ENCODE data around the gene PAK5. TPM values are rescaled to one million over a fixed set of nuclear protein-coding genes. Genes with fewer than 3 reads are reported as not detected.

The PAK5 gene
- polyA plus RNA-seq (2014; cell fraction: cytosol; rRNA removed): 3.6 and 5.2 TPM in 2 replicates
- polyA plus RNA-seq (2014; cell fraction: nucleus; rRNA removed): 4.1 and 5.7 TPM in 2 replicates

- DNase-seq (ENCODE audit: low spot score): peak; percentile 97
Observed at GRCh38 chr20:9838378-9839295, at the start of gene PAK5. PAK5 (minus strand) TSS chr20:9839076; CDS start chr20:9644328, 194,748 bp downstream.

- no peak for DNase-seq (ENCODE audit: low spot score)
Observed at GRCh38 chr20:9887706-9888105, 48.8 kb upstream of the PAK5 start.

- DNase-seq (ENCODE audit: low spot score): no peak
Observed at GRCh38 chr20:9886227-9886626, 47.4 kb upstream of the PAK5 start.

GRCh38 chr20:9884666-9885065, 45.8 kb upstream of the PAK5 start:
- DNase-seq (ENCODE audit: low spot score): no peak

GRCh38 chr20:9884061-9884460, 45.2 kb upstream of the PAK5 start:
- no peak for DNase-seq (ENCODE audit: low spot score)

GRCh38 chr20:9877932-9878495, 39.1 kb upstream of the PAK5 start:
- no peak for DNase-seq (ENCODE audit: low spot score)

GRCh38 chr20:9867196-9867980, 28.5 kb upstream of the PAK5 start:
- no peak for DNase-seq (ENCODE audit: low spot score)

GRCh38 chr20:9852566-9852965, 13.7 kb upstream of the PAK5 start:
- no peak for DNase-seq (ENCODE audit: low spot score)

GRCh38 chr20:9839626-9840025, 750 bp upstream of the PAK5 start:
- DNase-seq (ENCODE audit: low spot score): no peak

GRCh38 chr20:9838035-9838377, 870 bp downstream of the PAK5 start:
- peak; percentile 46 for DNase-seq (ENCODE audit: low spot score)

- no peak for DNase-seq (ENCODE audit: low spot score)
Observed at GRCh38 chr20:9837634-9838033, 1.2 kb downstream of the PAK5 start.

GRCh38 chr20:9835302-9835701, 3.6 kb downstream of the PAK5 start:
- no peak for DNase-seq (ENCODE audit: low spot score)

GRCh38 chr20:9831032-9831431, 7.8 kb downstream of the PAK5 start:
- DNase-seq (ENCODE audit: low spot score): no peak

- no peak for DNase-seq (ENCODE audit: low spot score)
Observed at GRCh38 chr20:9829835-9830234, 9.0 kb downstream of the PAK5 start.

- no peak for DNase-seq (ENCODE audit: low spot score)
Observed at GRCh38 chr20:9817654-9818053, 21.2 kb downstream of the PAK5 start.

- DNase-seq (ENCODE audit: low spot score): no peak
Observed at GRCh38 chr20:9815632-9816031, 23.2 kb downstream of the PAK5 start.

GRCh38 chr20:9810738-9811137, 28.1 kb downstream of the PAK5 start:
- DNase-seq (ENCODE audit: low spot score): no peak

GRCh38 chr20:9809271-9809670, 29.6 kb downstream of the PAK5 start:
- no peak for DNase-seq (ENCODE audit: low spot score)

- DNase-seq (ENCODE audit: low spot score): no peak
Observed at GRCh38 chr20:9808166-9808565, 30.7 kb downstream of the PAK5 start.

- DNase-seq (ENCODE audit: low spot score): no peak
Observed at GRCh38 chr20:9807136-9807535, 31.7 kb downstream of the PAK5 start.

GRCh38 chr20:9800421-9800820, 38.5 kb downstream of the PAK5 start:
- no peak for DNase-seq (ENCODE audit: low spot score)

GRCh38 chr20:9794831-9795230, 44.0 kb downstream of the PAK5 start:
- no peak for DNase-seq (ENCODE audit: low spot score)

Measured in SK-N-DZ (cell line).